Measurements from ENCODE around the gene RRAS. TPM values are rescaled to one million over a fixed set of nuclear protein-coding genes. Genes with fewer than 3 reads are reported as not detected.

RRAS gene
- total and polyA plus RNA-seq, 7 donors = 22.6 to 57.0 (median 48.4) TPM

GRCh38 chr19:49593233-49594113, 46.5 kb downstream of the RRAS start:
- Histone ChIP-seq H3K27me3 (ENCODE audit: insufficient read depth in 3 of 3, low read length in 2 of 3) (no peaks in the 10 kb centered on the region), H3K27ac (peak overlapping the region; percentile 93), H3K36me3 (ENCODE audit: insufficient read depth in 1 of 2, low read depth in 1 of 2) (peaks cover 0 to 44% of the 10 kb centered on the region in 2 donors), H3K4me1 (peaks cover 16% of the 10 kb centered on the region), H3K4me3 (peak overlapping the region; percentile 78), H3K9me3 (no peaks in the 10 kb centered on the region)
- DNase-seq = peak; percentile 95 to 97
- peak; percentile 77 to 83 (median 80) for ATAC-seq
- TF ChIP-seq, protein P1, sequence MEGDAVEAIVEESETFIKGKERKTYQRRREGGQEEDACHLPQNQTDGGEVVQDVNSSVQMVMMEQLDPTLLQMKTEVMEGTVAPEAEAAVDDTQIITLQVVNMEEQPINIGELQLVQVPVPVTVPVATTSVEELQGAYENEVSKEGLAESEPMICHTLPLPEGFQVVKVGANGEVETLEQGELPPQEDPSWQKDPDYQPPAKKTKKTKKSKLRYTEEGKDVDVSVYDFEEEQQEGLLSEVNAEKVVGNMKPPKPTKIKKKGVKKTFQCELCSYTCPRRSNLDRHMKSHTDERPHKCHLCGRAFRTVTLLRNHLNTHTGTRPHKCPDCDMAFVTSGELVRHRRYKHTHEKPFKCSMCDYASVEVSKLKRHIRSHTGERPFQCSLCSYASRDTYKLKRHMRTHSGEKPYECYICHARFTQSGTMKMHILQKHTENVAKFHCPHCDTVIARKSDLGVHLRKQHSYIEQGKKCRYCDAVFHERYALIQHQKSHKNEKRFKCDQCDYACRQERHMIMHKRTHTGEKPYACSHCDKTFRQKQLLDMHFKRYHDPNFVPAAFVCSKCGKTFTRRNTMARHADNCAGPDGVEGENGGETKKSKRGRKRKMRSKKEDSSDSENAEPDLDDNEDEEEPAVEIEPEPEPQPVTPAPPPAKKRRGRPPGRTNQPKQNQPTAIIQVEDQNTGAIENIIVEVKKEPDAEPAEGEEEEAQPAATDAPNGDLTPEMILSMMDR (IDR thresholded peaks at IDR 0.05) = no peak
- 5 to 10% (median 6%) methylated on average over 15 to 27 of the region's 27 CpGs for WGBS, 3 donors
- intact Hi-C loops (cut with DNase I) = loop anchor here (5.0 kb wide), 1 partner anchor 44 kb away; no protein-coding TSS in a partner anchor

GRCh38 chr19:49592486-49593232, 47.3 kb downstream of the RRAS start:
- DNase-seq (no peak), ATAC-seq (no peak)
- TF ChIP-seq, protein P1 (IDR thresholded peaks at IDR 0.05) = no peak
- Histone ChIP-seq H3K9me3 (no peaks in the 10 kb centered on the region), H3K36me3 (ENCODE audit: insufficient read depth in 1 of 2, low read depth in 1 of 2) (peaks cover 0 to 38% of the 10 kb centered on the region in 2 donors), H3K27ac (peak overlapping the region; percentile 93), H3K4me3 (peak overlapping the region; percentile 78), H3K4me1 (peaks cover 16% of the 10 kb centered on the region), H3K27me3 (ENCODE audit: insufficient read depth in 3 of 3, low read length in 2 of 3) (no peaks in the 10 kb centered on the region)
- 7 to 13% (median 7%) methylated on average over 28 of the region's 28 CpGs for WGBS, 3 donors
- intact Hi-C loops (cut with DNase I) = loop anchor here (5.0 kb wide), 1 partner anchor 45 kb away; no protein-coding TSS in a partner anchor

- ATAC-seq (no peak), DNase-seq (peak; percentile 40 to 67)
- Histone ChIP-seq H3K4me3 (peak overlapping the region; percentile 78), H3K9me3 (no peaks in the 10 kb centered on the region), H3K27me3 (ENCODE audit: insufficient read depth in 3 of 3, low read length in 2 of 3) (no peaks in the 10 kb centered on the region), H3K4me1 (peaks cover 16% of the 10 kb centered on the region), H3K27ac (peak overlapping the region; percentile 93), H3K36me3 (ENCODE audit: insufficient read depth in 1 of 2, low read depth in 1 of 2) (peaks cover 0 to 30% of the 10 kb centered on the region in 2 donors)
- intact Hi-C loops (cut with DNase I) = loop anchor here (5.0 kb wide), 1 partner anchor 45 kb away; no protein-coding TSS in a partner anchor
- TF ChIP-seq, protein P1 (IDR thresholded peaks at IDR 0.05) = no peak
- 1 to 2% (median 1%) methylated on average over 48 to 51 of the region's 51 CpGs for WGBS, 3 donors
These were observed 48.0 kb downstream of the RRAS start for GRCh38 chr19:49591731-49592485.

GRCh38 chr19:49590971-49591730, 48.8 kb downstream of the RRAS start, which contains the start of gene PRR12:
TSS of gene PRR12 (plus strand) at chr19:49591182. CDS start at chr19:49591655, 473 bp downstream.
- DNase-seq (peak; percentile 60 to 81), ATAC-seq (peak; percentile 23 to 68 (median 50))
- intact Hi-C loops (cut with DNase I) = loop anchor here (5.0 kb wide), 1 partner anchor 46 kb away; no protein-coding TSS in a partner anchor
- H3K36me3 ChIP-seq (ENCODE audit: insufficient read depth in 1 of 2, low read depth in 1 of 2) = peaks cover 0 to 22% of the 10 kb centered on the region in 2 donors
- peak within 1 kb of the TSS; percentile 78 for H3K4me3 ChIP-seq
- peaks cover 16% of the 10 kb centered on the region for H3K4me1 ChIP-seq
- no peaks in the 10 kb centered on the region for H3K9me3 ChIP-seq
- WGBS, 3 donors = 0 to 1% (median 1%) methylated on average over 10 to 54 of the region's 66 CpGs
- H3K27ac ChIP-seq = peak within 1 kb of the TSS; percentile 93
- TF ChIP-seq, protein P1 (IDR thresholded peaks at IDR 0.05) = no peak
- H3K27me3 ChIP-seq (ENCODE audit: insufficient read depth in 3 of 3, low read length in 2 of 3) = no peaks in the 10 kb centered on the region
